GM10266 (cell line): ENCODE data around the gene NLE1.
"Not testable (repeated sequence)": the region's sequence is repeated elsewhere in the genome, so short reads cannot be mapped to it uniquely, and the experiment has no call there.

Experiments used
- DNase-seq: peaks from one replicate; pipeline ENCODE4 v3.0.0; 2012; ENCODE audit errors: extremely low spot score
- CTCF ChIP-seq: IDR thresholded peaks from 2 replicates; pipeline ENCODE4 v1.5.1; 2012; ENCODE audit warnings: mild to moderate bottlenecking, low read depth; ENCODE audit not compliant: control insufficient read depth, insufficient read depth; ENCODE audit errors: missing control alignments

The NLE1 gene

DNA sequence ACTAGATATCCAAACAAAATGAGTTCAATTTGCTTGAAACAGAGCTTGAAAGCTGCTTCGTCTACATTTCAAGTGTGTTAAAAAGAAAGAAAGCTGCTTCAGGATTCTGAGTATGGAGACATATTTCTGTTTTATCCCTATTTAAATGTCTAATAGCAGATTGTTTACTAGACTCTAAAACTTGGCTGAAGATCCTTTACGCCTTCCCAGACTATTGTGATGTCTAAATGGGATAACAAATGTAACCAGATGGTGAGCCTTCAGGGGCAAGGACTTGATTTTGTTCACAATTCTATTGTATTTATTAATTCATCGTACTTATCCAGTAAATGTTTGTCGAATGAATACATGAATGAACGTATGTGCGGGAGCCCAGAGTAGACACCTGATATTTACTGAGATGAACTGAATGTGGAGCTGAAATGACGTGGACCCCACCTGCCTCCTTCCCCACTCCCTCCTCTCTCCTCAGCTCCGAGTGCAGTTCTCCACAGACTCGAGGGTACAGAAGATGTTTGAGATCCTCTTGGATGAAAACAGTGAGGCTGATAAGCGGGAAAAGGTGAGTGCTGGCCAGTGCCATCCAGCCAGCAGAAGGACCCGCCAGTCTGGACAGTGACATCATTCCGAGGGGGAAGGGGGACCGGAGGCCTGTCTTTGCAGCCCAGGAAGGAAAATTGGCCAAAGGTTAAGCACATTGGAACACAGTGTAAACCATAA, 10.5 kb upstream of the NLE1 start:
- DNase-seq: no peak
- TF ChIP-seq CTCF: no peak

DNA sequence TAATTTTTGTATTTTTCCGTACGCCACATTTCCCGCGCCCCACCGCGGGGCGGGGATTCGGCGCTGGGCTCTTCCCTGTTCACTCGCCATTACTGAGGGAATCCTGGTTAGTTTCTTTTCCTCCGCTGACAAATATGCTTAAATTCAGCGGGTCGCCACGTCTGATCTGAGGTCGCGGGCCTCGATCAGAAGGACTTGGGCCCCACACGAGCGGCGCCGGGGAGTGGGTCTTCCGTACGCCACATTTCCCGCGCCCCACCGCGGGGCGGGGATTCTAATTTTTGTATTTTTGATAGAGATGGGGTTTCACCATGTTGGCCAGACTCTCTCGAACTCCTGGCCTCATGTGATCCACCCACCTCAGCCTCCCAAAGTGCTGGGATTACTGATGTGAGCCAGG, 9.0 kb upstream of the NLE1 start:
- not testable (repeated sequence) for DNase-seq

DNA sequence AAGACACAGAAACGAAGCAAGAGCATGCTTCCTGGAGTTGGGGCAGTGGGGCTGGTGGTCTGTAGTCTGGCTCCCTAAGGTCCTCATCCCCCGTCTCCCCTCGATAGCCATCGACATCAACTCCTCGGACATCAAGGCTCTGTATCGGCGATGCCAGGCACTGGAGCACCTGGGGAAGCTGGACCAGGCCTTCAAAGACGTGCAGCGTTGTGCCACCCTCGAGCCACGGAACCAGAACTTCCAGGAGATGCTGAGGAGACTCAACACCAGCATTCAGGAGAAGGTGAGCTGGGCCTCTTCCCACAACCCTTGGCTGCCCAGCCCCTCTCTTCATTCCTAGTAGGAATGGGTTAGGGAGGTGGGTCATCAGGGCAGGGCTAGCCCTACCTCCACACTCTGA, 7.8 kb upstream of the NLE1 start:
- no peak for TF ChIP-seq CTCF
- no peak for DNase-seq

DNA sequence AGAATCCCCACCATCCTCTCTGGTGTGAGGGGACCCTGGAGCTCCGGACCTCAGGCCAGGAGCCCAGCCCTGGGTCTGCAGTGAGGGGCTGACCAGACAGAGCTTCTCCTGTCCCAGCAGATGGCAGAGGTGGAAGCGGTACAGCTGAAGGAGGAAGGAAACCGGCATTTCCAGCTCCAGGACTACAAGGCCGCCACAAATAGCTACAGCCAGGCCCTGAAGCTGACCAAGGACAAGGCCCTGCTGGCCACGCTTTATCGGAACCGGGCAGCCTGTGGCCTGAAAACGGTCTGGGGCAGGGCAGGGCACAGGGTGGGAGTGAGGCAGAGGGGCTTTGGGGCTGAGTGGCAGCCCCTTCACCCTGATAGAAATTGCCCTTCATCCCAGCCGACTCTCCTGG, 6.0 kb upstream of the NLE1 start:
- DNase-seq: no peak
- TF ChIP-seq CTCF: no peak

DNA sequence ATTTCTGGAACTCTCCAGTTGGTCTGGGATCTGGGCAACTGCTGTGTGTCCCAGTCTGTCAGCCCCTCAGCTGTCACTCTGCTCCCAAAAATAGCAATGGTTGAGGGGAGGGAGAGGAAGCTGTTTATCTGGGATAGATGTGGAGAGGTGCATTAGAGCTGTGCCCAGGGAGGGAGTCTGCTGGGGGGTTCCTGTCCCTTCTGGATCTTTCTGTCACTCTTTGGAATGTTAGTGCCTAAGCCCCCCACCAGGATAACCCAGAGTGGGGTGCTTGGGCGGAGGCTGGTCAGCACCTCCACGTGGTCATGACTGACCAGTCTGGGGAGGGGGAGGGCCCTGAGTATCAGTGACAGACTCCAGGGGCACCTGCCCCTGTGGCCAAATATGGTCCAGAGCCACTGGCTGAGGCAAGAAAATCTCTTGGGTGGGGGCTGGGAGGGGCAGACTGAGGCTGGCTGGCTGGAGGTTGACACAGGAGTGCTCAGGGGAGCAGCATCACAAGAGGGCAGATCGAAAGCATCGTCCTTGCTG, 5.3 kb upstream of the NLE1 start, which contains the start of gene UNC45B:
Gene UNC45B, plus strand, starts transcription at position 443 of the 531 bp plus-strand sequence. CDS start 447 bp downstream, outside the sequence.
- DNase-seq: no peak
- no peak for TF ChIP-seq CTCF

- TF ChIP-seq CTCF: no peak
- no peak for DNase-seq
Measured at GRCh38 chr17:35146214-35146833, 4.2 kb upstream of the NLE1 start.

DNA sequence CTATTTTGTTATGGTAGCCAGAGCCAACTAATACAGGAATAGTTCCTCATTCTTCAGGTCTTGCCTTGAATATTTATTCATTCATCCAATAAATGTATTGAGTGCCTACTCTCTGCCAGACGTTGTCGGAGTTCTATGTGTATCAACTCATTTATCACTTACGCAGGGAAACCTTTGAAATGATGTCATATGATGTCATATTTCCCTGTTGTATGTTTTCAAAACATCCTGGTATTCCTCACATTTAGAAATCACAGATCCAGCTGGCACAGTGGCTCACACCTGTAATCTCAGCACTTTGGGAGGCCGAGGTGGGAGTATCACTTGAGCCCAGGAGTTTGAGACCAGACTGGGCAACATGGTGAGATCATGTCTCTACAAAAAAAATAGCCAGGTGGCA, 2.7 kb upstream of the NLE1 start:
- no peak for TF ChIP-seq CTCF
- DNase-seq: no peak
